GM23248 (cell line): ENCODE results near the gene WASF3.

Experiments used
- EZH2 ChIP-seq: fragments of 200-600 bp; sonication (generic); IDR thresholded peaks from 2 replicates; pipeline ENCODE4 v1.6.1; 2018; ENCODE audit warnings: antibody characterized with exemption, mild to moderate bottlenecking; ENCODE audit not compliant: insufficient read depth, poor library complexity, severe bottlenecking
- EZH2phosphoT487 ChIP-seq: fragments of 200-600 bp; sonication (generic); IDR thresholded peaks from 2 replicates; pipeline ENCODE4 v1.6.1; 2018; ENCODE audit warnings: antibody characterized with exemption, moderate library complexity, mild to moderate bottlenecking, low read depth; ENCODE audit not compliant: insufficient read depth

DNA sequence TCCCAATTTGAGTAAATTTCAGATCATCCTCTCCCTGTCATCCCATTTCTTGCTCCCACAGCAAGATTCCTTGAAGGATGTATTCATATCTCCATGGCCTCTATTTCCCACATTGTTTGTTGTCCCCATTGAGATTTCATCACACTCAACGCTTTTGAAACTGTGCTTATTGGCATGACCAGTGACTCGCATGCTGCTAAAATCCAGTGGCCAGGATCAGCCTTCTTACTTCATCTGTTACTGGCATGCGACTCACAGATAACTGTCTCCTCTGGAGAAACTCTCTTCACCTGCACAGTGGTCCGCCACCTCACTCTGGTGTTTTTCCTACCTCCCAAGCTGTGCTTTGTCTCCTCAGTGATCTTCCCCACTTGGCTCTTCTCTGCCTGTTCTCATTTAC is 95.8 kb downstream of the WASF3 start:
- no peak for TF ChIP-seq EZH2
- no peak for TF ChIP-seq EZH2phosphoT487
